Tibial nerve (tissue), 3 donors: ENCODE results near the gene NCK2.

Experiments
- CTCF ChIP-seq, 5 experiments: fragments of 200-600 bp in 3 of 5; fragments of 450-650 bp in 2 of 5; sonication (generic) in 3 of 5; IDR thresholded peaks; one replicate each; pipeline ENCODE4 v1.5.1; 2016 to 2019; ENCODE audit warnings: antibody characterized with exemption in 5 of 5, mild to moderate bottlenecking in 3 of 5, moderate library complexity in 2 of 5
- POLR2A ChIP-seq, 2 donors: fragments of 450-650 bp; IDR thresholded peaks; one replicate each; pipeline ENCODE4 v1.6.1; 2017; ENCODE audit warnings: antibody characterized with exemption in 2 of 2, mild to moderate bottlenecking in 2 of 2, moderate library complexity in 2 of 2

GRCh38 chr2:105935063-105935462, 190.4 kb downstream of the NCK2 start:
- TF ChIP-seq CTCF (IDR thresholded peaks at IDR 0.05) (no peak), POLR2A (IDR thresholded peaks at IDR 0.05) (no peak)
